Measurements from ENCODE around the gene ARHGEF7. TPM values are rescaled to one million over a fixed set of nuclear protein-coding genes. Genes with fewer than 3 reads are reported as not detected.

Gene ARHGEF7, protein sequence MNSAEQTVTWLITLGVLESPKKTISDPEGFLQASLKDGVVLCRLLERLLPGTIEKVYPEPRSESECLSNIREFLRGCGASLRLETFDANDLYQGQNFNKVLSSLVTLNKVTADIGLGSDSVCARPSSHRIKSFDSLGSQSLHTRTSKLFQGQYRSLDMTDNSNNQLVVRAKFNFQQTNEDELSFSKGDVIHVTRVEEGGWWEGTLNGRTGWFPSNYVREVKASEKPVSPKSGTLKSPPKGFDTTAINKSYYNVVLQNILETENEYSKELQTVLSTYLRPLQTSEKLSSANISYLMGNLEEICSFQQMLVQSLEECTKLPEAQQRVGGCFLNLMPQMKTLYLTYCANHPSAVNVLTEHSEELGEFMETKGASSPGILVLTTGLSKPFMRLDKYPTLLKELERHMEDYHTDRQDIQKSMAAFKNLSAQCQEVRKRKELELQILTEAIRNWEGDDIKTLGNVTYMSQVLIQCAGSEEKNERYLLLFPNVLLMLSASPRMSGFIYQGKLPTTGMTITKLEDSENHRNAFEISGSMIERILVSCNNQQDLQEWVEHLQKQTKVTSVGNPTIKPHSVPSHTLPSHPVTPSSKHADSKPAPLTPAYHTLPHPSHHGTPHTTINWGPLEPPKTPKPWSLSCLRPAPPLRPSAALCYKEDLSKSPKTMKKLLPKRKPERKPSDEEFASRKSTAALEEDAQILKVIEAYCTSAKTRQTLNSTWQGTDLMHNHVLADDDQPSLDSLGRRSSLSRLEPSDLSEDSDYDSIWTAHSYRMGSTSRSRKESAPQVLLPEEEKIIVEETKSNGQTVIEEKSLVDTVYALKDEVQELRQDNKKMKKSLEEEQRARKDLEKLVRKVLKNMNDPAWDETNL
- 19.7 to 21.5 TPM (median 20.9 TPM) in 5 replicates for total RNA-seq (2022; extraction: Qiagen RNA extraction)

DNA sequence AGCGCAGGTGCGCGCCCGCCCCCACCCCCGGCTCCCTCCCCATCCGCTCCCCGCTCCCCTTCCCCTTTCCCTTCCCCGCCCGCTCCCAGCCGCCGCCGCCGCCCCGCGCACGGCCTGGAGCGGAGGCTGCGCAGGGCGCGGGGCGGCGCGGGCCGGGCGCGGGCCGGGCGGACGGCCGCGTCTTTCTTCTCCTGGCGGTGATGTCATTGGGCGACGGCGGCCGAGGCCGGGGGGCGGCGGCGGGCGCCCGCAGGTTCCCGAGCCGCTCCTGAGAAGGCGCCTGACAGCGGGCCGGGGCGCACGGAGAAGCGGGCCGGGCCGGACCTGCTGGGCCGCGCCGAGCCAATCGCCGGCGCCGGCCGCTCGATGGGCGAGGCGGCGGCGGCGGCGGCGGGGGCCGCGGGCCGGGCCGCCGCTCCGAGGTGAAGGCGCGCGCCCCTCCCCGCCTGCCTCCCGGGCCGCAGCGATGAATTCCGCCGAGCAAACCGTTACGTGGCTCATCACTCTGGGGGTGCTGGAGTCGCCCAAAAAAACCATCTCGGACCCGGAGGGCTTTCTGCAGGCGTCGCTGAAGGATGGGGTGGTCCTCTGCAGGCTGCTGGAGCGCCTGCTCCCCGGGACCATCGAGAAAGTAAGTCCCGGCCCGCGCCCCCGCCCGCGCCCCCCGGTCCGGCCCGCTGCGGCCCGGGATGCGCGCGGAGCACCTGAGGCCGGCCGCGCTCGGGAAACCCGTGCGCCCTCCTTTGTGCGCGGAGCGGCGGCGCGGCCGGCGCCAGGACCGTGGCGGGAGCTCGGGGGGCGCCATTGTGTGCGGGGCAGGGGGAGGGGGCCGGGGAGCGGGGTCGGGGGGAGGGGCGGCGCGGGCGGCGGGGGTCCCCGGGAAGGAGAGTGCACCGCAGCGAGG, at the start of gene ARHGEF7:
Gene ARHGEF7, plus strand, starts transcription at position 250 of the 904 bp plus-strand sequence. Its CDS starts 217 bp downstream, at position 467.

GRCh38 chr13:111319998-111320911, 205.1 kb downstream of the ARHGEF7 start, which contains the start of gene TEX29:
Gene TEX29, plus strand, starts transcription at chr13:111320642. Its CDS starts 249 bp downstream, at chr13:111320891.

Other genes starting within 250 kb of the ARHGEF7 start
- gene ANKRD10, start 200.2 kb upstream of the ARHGEF7 start, total RNA-seq (2022; extraction: Qiagen RNA extraction): 45.7 to 52.1 TPM (median 47.4 TPM) in 5 replicates
- gene TEX29, start 205.3 kb downstream of the ARHGEF7 start, total RNA-seq (2022; extraction: Qiagen RNA extraction): 0.13 to 0.29 TPM in 2 of 5 replicates, not detected in the others